ENCODE measurements around the gene PTGES.

The PTGES gene

GRCh38 chr9:129732946-129733631 is 19.8 kb downstream of the PTGES start:
- no peak for TF ChIP-seq CTCF (IDR thresholded peaks at IDR 0.05; ENCODE audit: control insufficient read depth, extremely low read depth, insufficient read depth)
- DNase-seq (ENCODE audit: low read depth): no peak
- no peak overlapping the region for H3K4me3 ChIP-seq (ENCODE audit: low read depth, low read length)

- no peak overlapping the region for H3K4me3 ChIP-seq (ENCODE audit: low read depth, low read length)
- no peak for TF ChIP-seq CTCF (IDR thresholded peaks at IDR 0.05; ENCODE audit: control insufficient read depth, extremely low read depth, insufficient read depth)
- no peak for DNase-seq (ENCODE audit: low read depth)
Measured at GRCh38 chr9:129732100-129732499, 20.7 kb downstream of the PTGES start.

- H3K4me3 ChIP-seq (ENCODE audit: low read depth, low read length): no peak overlapping the region
- no peak for TF ChIP-seq CTCF (IDR thresholded peaks at IDR 0.05; ENCODE audit: control insufficient read depth, extremely low read depth, insufficient read depth)
- DNase-seq (ENCODE audit: low read depth): no peak
Measured at GRCh38 chr9:129731477-129732085, 21.3 kb downstream of the PTGES start.

DNA sequence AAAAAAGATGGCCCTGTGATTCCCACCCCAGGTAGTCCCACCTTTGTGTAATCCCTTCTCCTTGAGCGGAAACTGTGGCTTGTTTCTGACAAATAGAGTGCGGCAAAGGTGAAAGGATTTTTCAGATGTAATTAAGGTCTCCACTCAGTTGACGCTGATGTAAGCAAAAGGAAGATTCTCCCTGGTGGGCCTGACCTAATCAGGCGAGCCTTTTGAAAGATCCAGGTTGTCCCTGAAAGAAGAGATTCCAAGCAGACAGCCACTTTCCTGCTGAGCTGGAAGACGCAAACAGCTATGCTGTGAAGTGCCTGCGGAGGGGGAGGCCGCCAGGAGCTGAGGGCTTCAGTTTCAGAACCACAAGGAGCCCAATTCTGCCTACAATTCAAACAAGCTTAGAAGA is 24.1 kb downstream of the PTGES start:
- DNase-seq (ENCODE audit: low read depth): no peak
- H3K4me3 ChIP-seq (ENCODE audit: low read depth, low read length): no peak overlapping the region
- no peak for TF ChIP-seq CTCF (IDR thresholded peaks at IDR 0.05; ENCODE audit: control insufficient read depth, extremely low read depth, insufficient read depth)

GRCh38 chr9:129726322-129727160 is 26.3 kb downstream of the PTGES start:
- H3K4me3 ChIP-seq (ENCODE audit: low read depth, low read length): no peak overlapping the region
- peak; percentile 74 for DNase-seq (ENCODE audit: low read depth)
- peak; percentile 72 for TF ChIP-seq CTCF (IDR thresholded peaks at IDR 0.05; ENCODE audit: control insufficient read depth, extremely low read depth, insufficient read depth)

GRCh38 chr9:129725795-129726251 is 27.0 kb downstream of the PTGES start:
- no peak overlapping the region for H3K4me3 ChIP-seq (ENCODE audit: low read depth, low read length)
- DNase-seq (ENCODE audit: low read depth): no peak
- TF ChIP-seq CTCF (IDR thresholded peaks at IDR 0.05; ENCODE audit: control insufficient read depth, extremely low read depth, insufficient read depth): no peak
